ENCODE measurements around the gene DSTN. TPM values are rescaled to one million over a fixed set of nuclear protein-coding genes. Genes with fewer than 3 reads are reported as not detected.

DSTN gene
- total and polyA plus RNA-seq, 2 donors (not counting 3 experiments of a cell fraction or from before 2014, with no cell fraction given) = 66.1 to 300 TPM

DNA sequence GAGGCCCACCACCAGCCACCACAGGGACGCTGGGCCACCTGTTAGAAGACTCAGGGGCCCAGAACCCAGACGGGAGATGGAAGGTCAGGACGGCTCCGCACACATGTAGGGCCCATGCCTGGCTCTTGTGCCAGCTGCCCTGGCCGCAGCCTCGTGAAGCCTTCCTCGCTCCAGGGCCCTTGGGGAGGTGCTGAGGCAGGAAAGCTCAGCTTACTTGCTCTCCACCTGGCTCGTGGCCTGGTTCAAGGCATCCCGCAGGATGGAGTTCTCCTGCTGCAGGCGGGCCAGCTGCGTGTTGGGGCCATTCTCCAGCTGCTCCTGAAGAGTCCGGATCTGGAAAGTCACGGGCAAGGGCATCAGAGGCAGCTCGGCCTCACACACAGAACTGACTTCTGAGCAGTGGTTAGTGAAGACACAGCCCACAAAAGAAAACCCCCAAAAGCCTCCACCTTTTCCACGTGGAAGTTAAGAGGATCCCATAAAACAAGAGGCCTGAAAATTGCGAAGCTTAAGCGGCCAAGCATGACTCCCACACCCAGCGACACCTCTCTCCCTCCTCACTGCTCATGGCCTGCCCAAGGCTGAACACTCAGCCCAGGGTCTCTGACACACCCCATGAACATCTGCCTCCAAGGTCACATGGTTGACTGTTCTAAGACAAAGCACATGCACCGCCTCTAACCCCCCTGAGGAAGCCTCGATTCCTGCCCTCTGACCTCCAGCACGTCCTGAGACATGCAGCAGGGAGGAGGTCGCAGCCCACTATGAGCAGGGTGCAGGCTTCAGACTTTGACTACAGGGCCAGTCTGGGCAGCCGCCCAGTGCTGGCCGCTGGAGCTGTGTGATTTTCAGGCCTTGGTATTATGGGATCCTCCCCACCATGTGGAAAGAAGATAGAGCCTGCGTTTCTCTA is 65.7 kb downstream of the DSTN start:
- no peak for DNase-seq (ENCODE audit: low read depth, low spot score)
- dilution Hi-C loops (cut with MboI; ENCODE audit: extremely low pct_ligation_motif_present, low sequenced_read_pairs) (no loop called here), intact Hi-C loops (cut with micrococcal nuclease) (no loop called here)
- no peaks in the 10 kb centered on the region for H4K20me1 ChIP-seq (replicated peaks; ENCODE audit: control insufficient read depth, extremely low read depth, insufficient read depth, low read length)
- H3K4me3 ChIP-seq (replicated peaks in 1 of 3; ENCODE audit: insufficient read depth in 1 of 3, low read depth in 1 of 3, low read length in 3 of 3) = no peak overlapping the region
- H3K9me3 ChIP-seq (replicated peaks; ENCODE audit: control insufficient read depth, insufficient read depth, low read length) = no peaks in the 10 kb centered on the region
- POLR2A ChIA-PET = no interaction called here
- no peak overlapping the region for H3K27ac ChIP-seq (ENCODE audit: insufficient read depth, low read depth, low read length)
- no peaks in the 10 kb centered on the region for H3K4me1 ChIP-seq (ENCODE audit: control insufficient read depth, extremely low read depth, insufficient read depth, low read length)
- H3K9me1 ChIP-seq (replicated peaks; ENCODE audit: control insufficient read depth, extremely low read depth, insufficient read depth, low read length) = no peaks in the 10 kb centered on the region
- CTCF ChIA-PET = interaction anchor here (0.8 to 1.6 kb wide), 3 partner anchors 99 to 130 kb away, joined by 3 to 4 read pairs (median 3); no protein-coding TSS in a partner anchor
- no TSS peak for BruUV-seq (replicated peaks)
- no peak overlapping the region for H3K9ac ChIP-seq (replicated peaks; ENCODE audit: extremely low read depth, insufficient read depth, low read length)
- no peak for FAIRE-seq
- TF ChIP-seq, protein P1, sequence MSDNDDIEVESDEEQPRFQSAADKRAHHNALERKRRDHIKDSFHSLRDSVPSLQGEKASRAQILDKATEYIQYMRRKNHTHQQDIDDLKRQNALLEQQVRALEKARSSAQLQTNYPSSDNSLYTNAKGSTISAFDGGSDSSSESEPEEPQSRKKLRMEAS (IDR thresholded peaks at IDR 0.05; ENCODE audit: insufficient read depth, insufficient read length) = no peak
- TF ChIP-seq POLR2AphosphoS5 (IDR thresholded peaks at IDR 0.05; ENCODE audit: insufficient read depth, low read depth, low read length) = no peak
- no peak for TF ChIP-seq POLR2A (IDR thresholded peaks at IDR 0.05; ENCODE audit: low read depth, low read length)
- no peak for TF ChIP-seq MYC (IDR thresholded peaks at IDR 0.05; ENCODE audit: low read depth, low read length)
- TF ChIP-seq, protein P2, sequence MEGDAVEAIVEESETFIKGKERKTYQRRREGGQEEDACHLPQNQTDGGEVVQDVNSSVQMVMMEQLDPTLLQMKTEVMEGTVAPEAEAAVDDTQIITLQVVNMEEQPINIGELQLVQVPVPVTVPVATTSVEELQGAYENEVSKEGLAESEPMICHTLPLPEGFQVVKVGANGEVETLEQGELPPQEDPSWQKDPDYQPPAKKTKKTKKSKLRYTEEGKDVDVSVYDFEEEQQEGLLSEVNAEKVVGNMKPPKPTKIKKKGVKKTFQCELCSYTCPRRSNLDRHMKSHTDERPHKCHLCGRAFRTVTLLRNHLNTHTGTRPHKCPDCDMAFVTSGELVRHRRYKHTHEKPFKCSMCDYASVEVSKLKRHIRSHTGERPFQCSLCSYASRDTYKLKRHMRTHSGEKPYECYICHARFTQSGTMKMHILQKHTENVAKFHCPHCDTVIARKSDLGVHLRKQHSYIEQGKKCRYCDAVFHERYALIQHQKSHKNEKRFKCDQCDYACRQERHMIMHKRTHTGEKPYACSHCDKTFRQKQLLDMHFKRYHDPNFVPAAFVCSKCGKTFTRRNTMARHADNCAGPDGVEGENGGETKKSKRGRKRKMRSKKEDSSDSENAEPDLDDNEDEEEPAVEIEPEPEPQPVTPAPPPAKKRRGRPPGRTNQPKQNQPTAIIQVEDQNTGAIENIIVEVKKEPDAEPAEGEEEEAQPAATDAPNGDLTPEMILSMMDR (IDR thresholded peaks at IDR 0.05; ENCODE audit: extremely low read depth in 1 of 2, insufficient read depth in 1 of 2, low read depth in 1 of 2, low read length in 2 of 2) = no peak
- TF ChIP-seq EZH2 (IDR thresholded peaks at IDR 0.05; ENCODE audit: borderline replicate concordance, low read depth, low read length, severe bottlenecking) = no peak
- no peak for TF ChIP-seq JUN (IDR thresholded peaks at IDR 0.05; ENCODE audit: borderline replicate concordance, insufficient read depth, insufficient read length, low read depth)
- no peak for TF ChIP-seq GATA2 (IDR thresholded peaks at IDR 0.05; ENCODE audit: insufficient read depth, insufficient read length, low read depth, low read length)
- no peak for TF ChIP-seq FOS (IDR thresholded peaks at IDR 0.05; ENCODE audit: borderline replicate concordance, insufficient read depth, low read length)
- H3K4me2 ChIP-seq (ENCODE audit: insufficient read depth, low read length) = no peak overlapping the region
- peaks cover 25 to 89% of the 10 kb centered on the region in 2 experiments for H3K36me3 ChIP-seq (ENCODE audit: control insufficient read depth in 2 of 2, extremely low read depth in 1 of 2, insufficient read depth in 2 of 2, low read length in 2 of 2)
- no peaks in the 10 kb centered on the region for H3K79me2 ChIP-seq (ENCODE audit: control insufficient read depth, insufficient read depth, low read length)
- no peaks in the 10 kb centered on the region for H3K27me3 ChIP-seq (ENCODE audit: control insufficient read depth in 2 of 2, insufficient read depth in 2 of 2, low read length in 2 of 2)
- no peak overlapping the region for H2AFZ ChIP-seq (ENCODE audit: low read depth, low read length)

Data from endothelial cell of umbilical vein (primary cell).